HFF-Myc (cell line): Measurements from ENCODE around the gene CDKN2B-AS1.

Experiments used
- DNase-seq: peaks from one replicate; pipeline ENCODE4 v3.0.0-alpha.2; 2011; ENCODE audit warnings: low read depth; ENCODE audit errors: extremely low read depth
- H3K4me3 ChIP-seq: replicated peaks from 2 replicates; pipeline ENCODE4 v1.5.1; 2011; ENCODE audit warnings: low read depth, mild to moderate bottlenecking, control low read depth, low read length
- TF ChIP-seq, protein P1 (sequence below): IDR thresholded peaks from 2 replicates; pipeline ENCODE4 v1.5.1; 2012; ENCODE audit warnings: mild to moderate bottlenecking, low read depth, low read length, control low read depth; ENCODE audit errors: missing control alignments

CDKN2B-AS1 gene

GRCh38 chr9:21982861-21983560 lies 11.6 kb upstream of the CDKN2B-AS1 start:
- H3K4me3 ChIP-seq: no peak overlapping the region
- TF ChIP-seq, protein P1, sequence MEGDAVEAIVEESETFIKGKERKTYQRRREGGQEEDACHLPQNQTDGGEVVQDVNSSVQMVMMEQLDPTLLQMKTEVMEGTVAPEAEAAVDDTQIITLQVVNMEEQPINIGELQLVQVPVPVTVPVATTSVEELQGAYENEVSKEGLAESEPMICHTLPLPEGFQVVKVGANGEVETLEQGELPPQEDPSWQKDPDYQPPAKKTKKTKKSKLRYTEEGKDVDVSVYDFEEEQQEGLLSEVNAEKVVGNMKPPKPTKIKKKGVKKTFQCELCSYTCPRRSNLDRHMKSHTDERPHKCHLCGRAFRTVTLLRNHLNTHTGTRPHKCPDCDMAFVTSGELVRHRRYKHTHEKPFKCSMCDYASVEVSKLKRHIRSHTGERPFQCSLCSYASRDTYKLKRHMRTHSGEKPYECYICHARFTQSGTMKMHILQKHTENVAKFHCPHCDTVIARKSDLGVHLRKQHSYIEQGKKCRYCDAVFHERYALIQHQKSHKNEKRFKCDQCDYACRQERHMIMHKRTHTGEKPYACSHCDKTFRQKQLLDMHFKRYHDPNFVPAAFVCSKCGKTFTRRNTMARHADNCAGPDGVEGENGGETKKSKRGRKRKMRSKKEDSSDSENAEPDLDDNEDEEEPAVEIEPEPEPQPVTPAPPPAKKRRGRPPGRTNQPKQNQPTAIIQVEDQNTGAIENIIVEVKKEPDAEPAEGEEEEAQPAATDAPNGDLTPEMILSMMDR: no peak
- DNase-seq: no peak

- no peak overlapping the region for H3K4me3 ChIP-seq
- TF ChIP-seq, protein P1: no peak
- no peak for DNase-seq
These were observed 11.0 kb upstream of the CDKN2B-AS1 start for GRCh38 chr9:21983561-21983935.

- TF ChIP-seq, protein P1: no peak
- H3K4me3 ChIP-seq: no peak overlapping the region
- no peak for DNase-seq
These were observed 10.5 kb upstream of the CDKN2B-AS1 start for GRCh38 chr9:21984101-21984500.

- TF ChIP-seq, protein P1: no peak
- H3K4me3 ChIP-seq: no peak overlapping the region
These were observed 8.5 kb upstream of the CDKN2B-AS1 start for GRCh38 chr9:21985964-21986667.

GRCh38 chr9:21988056-21988990 lies 6.3 kb upstream of the CDKN2B-AS1 start:
- H3K4me3 ChIP-seq: no peak overlapping the region
- TF ChIP-seq, protein P1: no peak
- no peak for DNase-seq

More at GRCh38 chr9:21985964-21986667, 8.5 kb upstream of the CDKN2B-AS1 start:
- DNase-seq: no peak

DNA sequence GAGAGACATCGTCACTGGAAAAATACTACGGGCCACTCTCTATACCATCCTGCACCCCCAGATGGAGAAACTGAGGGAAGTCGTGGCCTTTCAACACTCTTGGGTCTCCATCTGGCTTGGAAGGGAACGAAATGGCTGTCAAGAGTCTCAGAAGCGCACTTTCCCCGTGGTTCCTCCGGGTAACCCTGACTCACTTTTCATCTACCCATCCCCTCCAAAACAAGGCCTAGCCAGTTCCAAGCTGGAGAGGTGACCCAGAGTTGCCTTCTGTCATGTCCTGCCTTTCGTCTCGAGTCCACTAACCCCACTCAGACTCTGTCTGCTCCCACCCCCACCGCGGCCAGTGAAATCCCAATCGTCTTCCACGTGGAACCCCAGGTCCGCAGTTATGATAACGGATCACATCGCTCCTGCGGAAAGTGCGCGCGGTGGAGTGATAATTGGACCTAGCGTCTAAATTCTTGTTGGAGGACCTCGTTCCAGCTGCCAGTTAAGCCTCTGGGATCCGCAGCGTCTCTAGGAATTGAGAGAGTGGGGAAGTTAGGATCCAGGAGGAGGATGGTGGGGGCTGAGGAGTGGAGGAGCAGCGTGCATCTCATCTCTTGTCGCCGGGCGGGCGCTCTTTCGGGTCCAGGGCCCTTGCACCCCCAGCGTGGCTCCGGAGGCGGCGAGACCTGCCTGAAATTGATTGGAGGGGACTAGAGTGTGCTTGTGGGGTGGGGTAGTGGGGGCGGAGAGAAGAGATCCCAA lies 5.0 kb upstream of the CDKN2B-AS1 start:
- H3K4me3 ChIP-seq: no peak overlapping the region
- no peak for DNase-seq
- TF ChIP-seq, protein P1: no peak
